Neutrophil (primary cell): ENCODE results near the gene MS4A1.

ENCODE experiments used
- H3K27ac ChIP-seq: fragments of 200-600 bp; sonication (generic); 2 replicates; pipeline ENCODE4 v1.5.1; 2016; ENCODE audit warnings: mild to moderate bottlenecking, moderate library complexity
- H3K27me3 ChIP-seq: fragments of 200-600 bp; sonication (generic); 2 replicates; pipeline ENCODE4 v1.6.0; 2016; ENCODE audit warnings: mild to moderate bottlenecking
- H3K36me3 ChIP-seq: fragments of 200-600 bp; sonication (generic); 2 replicates; pipeline ENCODE4 v1.5.1; 2017
- H3K4me1 ChIP-seq, 2 experiments: fragments of 200-600 bp in 1 of 2; sonication (generic) in 1 of 2; 1 replicate in 1 of 2; 2 replicates in 1 of 2; pipeline versions ENCODE4 v1.5.1 to v1.6.1; 2013 to 2016; ENCODE audit warnings: low read depth in 1 of 2, low read length in 1 of 2, mild to moderate bottlenecking in 1 of 2, moderate library complexity in 1 of 2; ENCODE audit not compliant: control insufficient read depth in 1 of 2, insufficient read depth in 1 of 2
- H3K4me3 ChIP-seq, 2 experiments: fragments of 200-600 bp in 1 of 2; sonication (generic) in 1 of 2; 1 replicate in 1 of 2; 2 replicates in 1 of 2; pipeline ENCODE4 v1.5.1; 2013 to 2016; ENCODE audit warnings: low read depth in 1 of 2, low read length in 1 of 2, mild to moderate bottlenecking in 1 of 2, moderate library complexity in 1 of 2
- H3K9me3 ChIP-seq: fragments of 200-600 bp; sonication (generic); 2 replicates; pipeline ENCODE4 v1.5.1; 2016
- TF ChIP-seq, protein P1 (sequence below): fragments of 200-600 bp; sonication (generic); IDR thresholded peaks from 2 replicates; pipeline ENCODE4 v1.5.1; 2016; ENCODE audit warnings: antibody characterized with exemption

MS4A1 gene

DNA sequence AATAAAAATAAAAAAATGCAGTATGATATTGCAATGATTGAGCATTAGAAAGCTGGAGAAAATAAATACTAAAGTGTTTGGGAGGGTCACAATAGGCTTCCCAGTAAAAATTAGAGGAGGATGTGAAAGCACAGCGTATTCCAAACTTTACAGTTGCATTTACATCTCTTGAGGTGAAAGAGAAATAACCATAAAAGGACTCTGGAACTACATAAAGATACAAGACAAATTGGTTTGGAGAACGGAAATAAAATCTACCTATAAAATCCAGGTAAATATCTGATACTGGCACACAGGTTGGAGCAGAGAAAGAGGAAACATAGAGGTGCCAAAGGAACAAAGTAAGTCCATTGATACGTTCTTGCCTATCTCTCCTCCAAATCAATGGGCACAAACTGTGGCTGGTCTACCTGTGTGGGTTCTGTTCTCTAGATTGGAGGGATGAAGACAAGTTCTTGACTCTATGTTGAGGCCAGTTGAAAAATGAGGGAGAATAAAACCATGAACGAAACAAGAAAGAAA lies 36.9 kb downstream of the MS4A1 start, which contains the start of gene MS4A12:
Gene MS4A12, plus strand, starts transcription at position 291 of the 522 bp plus-strand sequence. CDS start 4,541 bp downstream, outside the sequence.
- TF ChIP-seq, protein P1, sequence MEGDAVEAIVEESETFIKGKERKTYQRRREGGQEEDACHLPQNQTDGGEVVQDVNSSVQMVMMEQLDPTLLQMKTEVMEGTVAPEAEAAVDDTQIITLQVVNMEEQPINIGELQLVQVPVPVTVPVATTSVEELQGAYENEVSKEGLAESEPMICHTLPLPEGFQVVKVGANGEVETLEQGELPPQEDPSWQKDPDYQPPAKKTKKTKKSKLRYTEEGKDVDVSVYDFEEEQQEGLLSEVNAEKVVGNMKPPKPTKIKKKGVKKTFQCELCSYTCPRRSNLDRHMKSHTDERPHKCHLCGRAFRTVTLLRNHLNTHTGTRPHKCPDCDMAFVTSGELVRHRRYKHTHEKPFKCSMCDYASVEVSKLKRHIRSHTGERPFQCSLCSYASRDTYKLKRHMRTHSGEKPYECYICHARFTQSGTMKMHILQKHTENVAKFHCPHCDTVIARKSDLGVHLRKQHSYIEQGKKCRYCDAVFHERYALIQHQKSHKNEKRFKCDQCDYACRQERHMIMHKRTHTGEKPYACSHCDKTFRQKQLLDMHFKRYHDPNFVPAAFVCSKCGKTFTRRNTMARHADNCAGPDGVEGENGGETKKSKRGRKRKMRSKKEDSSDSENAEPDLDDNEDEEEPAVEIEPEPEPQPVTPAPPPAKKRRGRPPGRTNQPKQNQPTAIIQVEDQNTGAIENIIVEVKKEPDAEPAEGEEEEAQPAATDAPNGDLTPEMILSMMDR = no peak
- no peaks in the 10 kb centered on the region for H3K9me3 ChIP-seq
- H3K4me3 ChIP-seq = no peak within 1 kb of the TSS

DNA sequence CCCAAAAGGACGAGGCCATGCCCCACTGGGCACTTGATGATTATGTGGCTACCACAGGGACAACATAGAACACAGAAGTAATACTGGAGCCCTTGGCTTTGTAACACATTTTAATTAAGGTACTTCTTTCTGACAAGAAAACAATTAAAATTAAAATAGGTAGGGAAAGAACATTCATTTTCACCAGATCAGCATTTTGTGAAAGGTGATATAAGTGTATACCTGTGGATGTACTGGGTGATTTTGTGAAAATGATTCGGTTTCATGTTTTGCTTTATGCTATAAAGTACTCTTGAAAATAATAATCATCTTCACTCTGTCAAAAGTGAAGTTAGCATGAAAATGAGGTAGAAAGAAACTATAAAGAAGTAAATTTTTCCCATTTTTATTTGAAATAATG lies 37.8 kb downstream of the MS4A1 start:
- no peak overlapping the region for H3K4me3 ChIP-seq
- TF ChIP-seq, protein P1 = no peak
- H3K9me3 ChIP-seq = no peaks in the 10 kb centered on the region
- H3K36me3 ChIP-seq = no peaks in the 10 kb centered on the region
- H3K4me1 ChIP-seq = no peaks in the 10 kb centered on the region
- no peak overlapping the region for H3K27ac ChIP-seq
- no peaks in the 10 kb centered on the region for H3K27me3 ChIP-seq

More for the DNA sequence above, 36.9 kb downstream of the MS4A1 start, which contains the start of gene MS4A12:
- no peaks in the 10 kb centered on the region for H3K27me3 ChIP-seq
- H3K36me3 ChIP-seq = no peaks in the 10 kb centered on the region
- no peaks in the 10 kb centered on the region for H3K4me1 ChIP-seq
- H3K27ac ChIP-seq = no peak within 1 kb of the TSS

DNA sequence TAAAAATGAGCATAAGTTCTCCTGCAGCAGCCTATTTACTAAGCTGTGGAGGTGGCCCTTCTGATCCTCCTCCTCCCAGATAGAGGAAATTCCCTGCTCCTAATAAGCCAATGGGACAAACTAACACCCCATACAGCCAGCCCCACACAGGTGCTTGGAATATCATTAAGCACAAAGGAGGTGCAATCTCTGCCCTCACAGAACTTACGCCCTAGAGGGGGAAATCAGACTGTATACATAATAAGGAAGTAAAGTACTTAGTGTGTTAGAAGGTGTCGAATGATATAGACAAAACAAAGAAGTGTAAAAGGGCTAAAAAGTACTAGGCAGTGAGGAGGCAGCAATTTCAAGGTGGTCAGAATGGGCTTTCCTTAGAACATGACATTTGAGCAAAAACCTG lies 42.8 kb downstream of the MS4A1 start:
- TF ChIP-seq, protein P1 = no peak
- Histone ChIP-seq H3K27ac (no peak overlapping the region), H3K9me3 (no peaks in the 10 kb centered on the region), H3K36me3 (no peaks in the 10 kb centered on the region), H3K4me3 (no peak overlapping the region), H3K4me1 (no peaks in the 10 kb centered on the region), H3K27me3 (no peaks in the 10 kb centered on the region)

DNA sequence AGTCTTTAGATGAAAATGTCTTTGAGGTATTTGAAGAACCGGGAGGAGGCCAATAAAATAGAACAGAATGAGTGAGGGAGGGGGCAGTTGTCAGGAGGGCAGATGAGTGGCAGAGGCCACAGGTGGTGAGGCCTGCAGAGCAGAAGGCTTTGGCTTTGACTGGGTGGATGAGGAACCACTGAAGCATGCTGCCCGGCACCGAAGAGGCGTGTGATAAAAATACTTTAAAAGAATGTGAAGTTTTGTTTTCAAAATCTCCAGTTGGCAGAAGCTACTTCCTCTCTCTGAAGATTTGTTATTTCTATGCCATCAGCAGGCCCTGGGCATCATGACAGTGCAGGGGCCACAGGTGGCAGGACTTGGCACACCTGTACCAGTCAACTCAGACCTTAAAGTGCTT lies 43.2 kb downstream of the MS4A1 start:
- H3K27me3 ChIP-seq = no peaks in the 10 kb centered on the region
- TF ChIP-seq, protein P1 = no peak
- no peak overlapping the region for H3K27ac ChIP-seq
- no peaks in the 10 kb centered on the region for H3K9me3 ChIP-seq
- H3K36me3 ChIP-seq = no peaks in the 10 kb centered on the region
- H3K4me3 ChIP-seq = no peak overlapping the region
- H3K4me1 ChIP-seq = no peaks in the 10 kb centered on the region

DNA sequence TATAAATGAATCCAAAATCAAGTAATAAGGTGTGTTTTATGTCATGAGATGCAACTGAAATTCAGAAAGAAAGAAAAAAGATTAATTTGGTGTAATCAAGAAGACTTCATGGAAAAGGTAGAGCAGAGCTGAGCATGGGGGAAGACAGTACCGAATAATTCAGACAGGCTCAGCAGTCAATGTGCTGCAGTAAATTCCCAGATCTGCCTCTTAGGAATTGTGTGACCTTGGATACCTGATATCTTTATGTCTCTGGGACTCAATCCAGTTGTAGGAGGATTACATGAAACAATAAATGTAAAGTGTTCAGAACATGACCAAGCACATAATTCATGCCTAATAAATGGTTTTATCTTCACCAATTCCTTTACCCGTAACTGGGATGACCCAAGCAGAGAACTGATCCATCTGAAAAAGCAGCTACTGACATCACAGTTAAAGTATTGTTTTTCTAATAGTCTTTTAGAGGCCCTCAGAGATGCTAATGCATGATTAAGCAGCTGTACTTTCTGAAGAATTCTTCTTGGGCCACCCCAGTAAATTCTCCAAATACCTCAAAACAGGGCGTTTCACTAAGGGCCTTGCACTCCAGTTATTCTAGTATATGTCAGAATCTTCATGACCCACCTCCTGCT lies 44.7 kb downstream of the MS4A1 start:
- H3K4me1 ChIP-seq = no peaks in the 10 kb centered on the region
- no peaks in the 10 kb centered on the region for H3K36me3 ChIP-seq
- no peak overlapping the region for H3K27ac ChIP-seq
- no peak overlapping the region for H3K4me3 ChIP-seq
- TF ChIP-seq, protein P1 = no peak
- no peaks in the 10 kb centered on the region for H3K27me3 ChIP-seq
- H3K9me3 ChIP-seq = no peaks in the 10 kb centered on the region
